Breast epithelium (tissue), 4 donors: ENCODE data around the gene RRAS2. TPM values are rescaled to one million over a fixed set of nuclear protein-coding genes. Genes with fewer than 3 reads are reported as not detected.

Source experiments
- DNase-seq, 2 donors: peaks; one replicate each; pipeline ENCODE4 v3.0.0-alpha.2; 2019; ENCODE audit warnings: low spot score in 2 of 2
- H3K27ac ChIP-seq, 2 donors: fragments of 200-600 bp; sonication (generic) in 1 of 2; one replicate each; pipeline ENCODE4 v1.5.1; 2016 to 2019; ENCODE audit warnings: mild to moderate bottlenecking in 1 of 2
- H3K27me3 ChIP-seq, 2 donors: fragments of 200-600 bp; sonication (generic) in 1 of 2; one replicate each; pipeline versions ENCODE4 v1.5.1 to v1.6.0; 2017 to 2019; ENCODE audit warnings: control low read depth in 1 of 2, mild to moderate bottlenecking in 1 of 2
- H3K36me3 ChIP-seq: fragments of 200-600 bp; one replicate; pipeline ENCODE4 v1.5.1; 2019
- H3K4me1 ChIP-seq, 2 donors: fragments of 200-600 bp; sonication (generic); one replicate each; pipeline ENCODE4 v1.5.1; 2016 to 2019; ENCODE audit warnings: control low read depth in 1 of 2
- H3K4me3 ChIP-seq, 3 donors: fragments of 200-600 bp; sonication (generic); 1 replicate in 2 of 3; 2 replicates in 1 of 3; pipeline ENCODE4 v1.5.1; 2016 to 2019; ENCODE audit warnings: mild to moderate bottlenecking in 3 of 3, moderate library complexity in 2 of 3
- H3K9me3 ChIP-seq, 2 donors: fragments of 200-600 bp; sonication (generic) in 1 of 2; one replicate each; pipeline ENCODE4 v1.5.1; 2016 to 2019; ENCODE audit warnings: control low read depth in 1 of 2
- POLR2A ChIP-seq: fragments of 450-650 bp; IDR thresholded peaks from one replicate; pipeline ENCODE4 v1.6.1; 2016; ENCODE audit warnings: antibody characterized with exemption, mild to moderate bottlenecking, moderate library complexity
- POLR2AphosphoS5 ChIP-seq, 3 donors: sonication (generic); formaldehyde crosslinking; IDR thresholded peaks; one replicate each; pipeline ENCODE4 v1.6.1; 2017; ENCODE audit warnings: antibody characterized with exemption in 3 of 3
- intact Hi-C: fragments of 100-400 bp; cut with DNase I; formaldehyde crosslinking; loops from one replicate; pipeline ENCODE4 v1.15.1; 2023; ENCODE audit warnings: low total_unique reads
- total RNA-seq, 3 donors: library from RNA; depleted of rRNA; stranded (reverse); fragments of >200 nt; gene quantifications; one replicate each; pipeline ENCODE4 v1.1.0, GENCODE V29; 2016
- TF ChIP-seq, protein P1 (sequence below), 3 donors: fragments of 450-650 bp; IDR thresholded peaks; one replicate each; pipeline ENCODE4 v1.5.1; 2016 to 2017; ENCODE audit warnings: antibody characterized with exemption in 3 of 3, mild to moderate bottlenecking in 3 of 3, moderate library complexity in 3 of 3

Gene RRAS2
- total RNA-seq, 3 donors from 2014 or later: 37.4 to 58.1 (median 46.4) TPM

- no peak for DNase-seq
Measured at GRCh38 chr11:14235701-14236100, 123.3 kb downstream of the RRAS2 start.

DNA sequence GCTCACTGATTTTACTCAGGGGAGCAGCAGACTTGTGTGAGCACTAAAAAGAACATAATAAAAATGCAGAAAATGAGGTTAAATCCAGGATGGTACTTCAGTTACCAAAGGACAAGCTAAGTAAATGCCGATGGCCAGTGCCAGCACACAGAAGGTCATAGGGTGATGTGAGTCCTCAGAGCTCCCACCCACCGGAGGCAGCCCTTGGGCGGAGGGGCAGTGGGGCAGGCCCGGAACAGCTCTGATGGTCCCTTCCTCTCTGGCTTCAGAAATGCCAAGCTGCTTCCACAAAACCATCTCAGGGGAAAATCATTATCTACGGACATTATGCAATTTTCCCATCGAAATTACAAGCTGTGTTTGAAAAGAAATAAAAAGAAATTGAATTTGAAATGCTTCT is 124.5 kb downstream of the RRAS2 start:
- Histone ChIP-seq H3K9me3 (no peaks in the 10 kb centered on the region), H3K27ac (no peak overlapping the region), H3K4me1 (no peaks in the 10 kb centered on the region), H3K27me3 (no peaks in the 10 kb centered on the region), H3K4me3 (no peak overlapping the region), H3K36me3 (no peaks in the 10 kb centered on the region)
- intact Hi-C loops: no loop called here
- TF ChIP-seq POLR2A (no peak), POLR2AphosphoS5 (IDR thresholded peaks at IDR 0.05) (no peak)
- TF ChIP-seq, protein P1, sequence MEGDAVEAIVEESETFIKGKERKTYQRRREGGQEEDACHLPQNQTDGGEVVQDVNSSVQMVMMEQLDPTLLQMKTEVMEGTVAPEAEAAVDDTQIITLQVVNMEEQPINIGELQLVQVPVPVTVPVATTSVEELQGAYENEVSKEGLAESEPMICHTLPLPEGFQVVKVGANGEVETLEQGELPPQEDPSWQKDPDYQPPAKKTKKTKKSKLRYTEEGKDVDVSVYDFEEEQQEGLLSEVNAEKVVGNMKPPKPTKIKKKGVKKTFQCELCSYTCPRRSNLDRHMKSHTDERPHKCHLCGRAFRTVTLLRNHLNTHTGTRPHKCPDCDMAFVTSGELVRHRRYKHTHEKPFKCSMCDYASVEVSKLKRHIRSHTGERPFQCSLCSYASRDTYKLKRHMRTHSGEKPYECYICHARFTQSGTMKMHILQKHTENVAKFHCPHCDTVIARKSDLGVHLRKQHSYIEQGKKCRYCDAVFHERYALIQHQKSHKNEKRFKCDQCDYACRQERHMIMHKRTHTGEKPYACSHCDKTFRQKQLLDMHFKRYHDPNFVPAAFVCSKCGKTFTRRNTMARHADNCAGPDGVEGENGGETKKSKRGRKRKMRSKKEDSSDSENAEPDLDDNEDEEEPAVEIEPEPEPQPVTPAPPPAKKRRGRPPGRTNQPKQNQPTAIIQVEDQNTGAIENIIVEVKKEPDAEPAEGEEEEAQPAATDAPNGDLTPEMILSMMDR (IDR thresholded peaks at IDR 0.05): no peak
- DNase-seq: no peak

More at GRCh38 chr11:14235701-14236100, 123.3 kb downstream of the RRAS2 start:
- no peak overlapping the region for H3K27ac ChIP-seq
- TF ChIP-seq, protein P1 (IDR thresholded peaks at IDR 0.05): no peak
- TF ChIP-seq POLR2A (no peak), POLR2AphosphoS5 (IDR thresholded peaks at IDR 0.05) (no peak)
- H3K9me3 ChIP-seq: no peaks in the 10 kb centered on the region
- H3K4me1 ChIP-seq: no peaks in the 10 kb centered on the region
- H3K27me3 ChIP-seq: no peaks in the 10 kb centered on the region
- intact Hi-C loops: no loop called here
- H3K4me3 ChIP-seq: no peak overlapping the region
- no peaks in the 10 kb centered on the region for H3K36me3 ChIP-seq

DNA sequence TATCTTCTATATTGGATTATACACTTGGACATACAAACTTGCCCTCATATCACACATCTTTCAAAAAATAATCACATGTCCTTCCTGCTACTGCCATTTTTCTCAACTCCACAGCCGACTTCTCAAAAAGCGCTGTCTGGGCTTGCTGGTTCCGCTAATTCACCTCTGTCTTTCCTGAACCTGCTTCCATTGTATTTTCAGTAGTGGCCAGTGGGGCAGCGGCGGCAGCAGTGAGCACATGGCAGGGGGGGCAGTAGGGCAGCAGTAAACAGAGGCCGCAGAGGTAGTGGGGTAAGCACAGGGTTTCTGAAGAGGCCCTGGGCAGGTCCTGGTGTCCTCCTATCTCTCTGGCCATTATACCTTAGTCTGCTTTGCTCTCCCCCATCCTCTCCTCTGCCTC is 126.3 kb downstream of the RRAS2 start:
- Histone ChIP-seq H3K27ac (no peak overlapping the region), H3K4me1 (no peaks in the 10 kb centered on the region), H3K36me3 (no peaks in the 10 kb centered on the region), H3K27me3 (no peaks in the 10 kb centered on the region), H3K4me3 (no peak overlapping the region), H3K9me3 (no peaks in the 10 kb centered on the region)
- intact Hi-C loops: no loop called here
- no peak for DNase-seq
- TF ChIP-seq POLR2A: no peak
- TF ChIP-seq POLR2AphosphoS5 (IDR thresholded peaks at IDR 0.05): no peak
- TF ChIP-seq, protein P1 (IDR thresholded peaks at IDR 0.05): no peak

DNA sequence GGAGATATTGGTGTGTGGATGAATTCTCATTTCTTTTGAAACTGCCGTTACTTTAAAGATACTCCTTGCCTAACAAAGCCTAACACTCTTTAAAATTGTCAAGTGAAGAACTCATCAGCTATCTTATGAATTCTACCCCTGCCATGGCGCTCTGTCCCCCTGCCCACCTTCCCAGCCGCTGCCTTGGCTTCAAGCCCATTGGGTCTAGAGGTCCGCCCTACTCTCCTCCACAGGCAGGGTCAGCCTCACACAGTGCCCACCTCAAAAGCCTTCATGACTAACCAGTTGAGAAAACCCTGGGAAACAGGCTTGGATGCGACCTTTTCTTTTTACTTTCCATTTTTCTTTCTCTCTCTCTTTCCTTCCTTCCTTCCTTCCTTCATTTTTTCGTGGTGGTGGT is 128.6 kb downstream of the RRAS2 start:
- intact Hi-C loops: no loop called here
- no peaks in the 10 kb centered on the region for H3K4me1 ChIP-seq

GRCh38 chr11:14229472-14229871 is 129.5 kb downstream of the RRAS2 start:
- intact Hi-C loops: no loop called here

More for the DNA sequence above, 128.6 kb downstream of the RRAS2 start:
- H3K36me3 ChIP-seq: no peaks in the 10 kb centered on the region
- H3K4me3 ChIP-seq: no peak overlapping the region
- peaks cover 0 to 4% of the 10 kb centered on the region in 2 donors for H3K9me3 ChIP-seq
- H3K27ac ChIP-seq: no peak overlapping the region
- TF ChIP-seq POLR2AphosphoS5 (IDR thresholded peaks at IDR 0.05) (no peak), POLR2A (no peak)
- TF ChIP-seq, protein P1 (IDR thresholded peaks at IDR 0.05): no peak
- DNase-seq: no peak
- no peaks in the 10 kb centered on the region for H3K27me3 ChIP-seq

More at GRCh38 chr11:14229472-14229871, 129.5 kb downstream of the RRAS2 start:
- TF ChIP-seq, protein P1 (IDR thresholded peaks at IDR 0.05): no peak
- TF ChIP-seq POLR2AphosphoS5 (IDR thresholded peaks at IDR 0.05) (no peak), POLR2A (no peak)
- Histone ChIP-seq H3K9me3 (peaks cover 0 to 4% of the 10 kb centered on the region in 2 donors), H3K4me3 (no peak overlapping the region), H3K27me3 (no peaks in the 10 kb centered on the region), H3K27ac (no peak overlapping the region), H3K4me1 (no peaks in the 10 kb centered on the region), H3K36me3 (no peaks in the 10 kb centered on the region)
- DNase-seq: no peak
